ENCODE data around the gene DCDC2B.

Gene DCDC2B

DNA sequence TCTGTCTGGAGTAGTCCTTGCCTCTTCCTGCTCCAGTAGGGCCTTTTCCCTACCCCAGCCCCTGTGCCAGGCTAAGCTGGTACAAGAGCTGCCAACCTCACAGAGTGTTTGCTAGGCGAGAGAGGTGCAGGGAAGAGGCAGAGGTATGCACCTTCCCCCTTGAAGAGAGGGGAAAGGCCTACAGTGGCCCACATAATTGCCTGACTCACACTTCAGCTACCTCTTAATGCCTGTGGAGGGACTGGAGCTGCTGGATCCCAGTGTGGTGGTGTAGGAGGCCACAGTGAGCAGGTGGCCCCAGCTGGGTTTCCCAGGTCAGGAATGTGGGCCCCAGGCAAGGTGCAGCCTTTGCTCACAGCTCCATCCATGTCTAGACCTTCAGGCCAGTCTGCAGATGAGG lies 11.8 kb upstream of the DCDC2B start:
- no peak for FAIRE-seq

GRCh38 chr1:32197837-32198236 lies 11.1 kb upstream of the DCDC2B start:
- FAIRE-seq, result no peak

DNA sequence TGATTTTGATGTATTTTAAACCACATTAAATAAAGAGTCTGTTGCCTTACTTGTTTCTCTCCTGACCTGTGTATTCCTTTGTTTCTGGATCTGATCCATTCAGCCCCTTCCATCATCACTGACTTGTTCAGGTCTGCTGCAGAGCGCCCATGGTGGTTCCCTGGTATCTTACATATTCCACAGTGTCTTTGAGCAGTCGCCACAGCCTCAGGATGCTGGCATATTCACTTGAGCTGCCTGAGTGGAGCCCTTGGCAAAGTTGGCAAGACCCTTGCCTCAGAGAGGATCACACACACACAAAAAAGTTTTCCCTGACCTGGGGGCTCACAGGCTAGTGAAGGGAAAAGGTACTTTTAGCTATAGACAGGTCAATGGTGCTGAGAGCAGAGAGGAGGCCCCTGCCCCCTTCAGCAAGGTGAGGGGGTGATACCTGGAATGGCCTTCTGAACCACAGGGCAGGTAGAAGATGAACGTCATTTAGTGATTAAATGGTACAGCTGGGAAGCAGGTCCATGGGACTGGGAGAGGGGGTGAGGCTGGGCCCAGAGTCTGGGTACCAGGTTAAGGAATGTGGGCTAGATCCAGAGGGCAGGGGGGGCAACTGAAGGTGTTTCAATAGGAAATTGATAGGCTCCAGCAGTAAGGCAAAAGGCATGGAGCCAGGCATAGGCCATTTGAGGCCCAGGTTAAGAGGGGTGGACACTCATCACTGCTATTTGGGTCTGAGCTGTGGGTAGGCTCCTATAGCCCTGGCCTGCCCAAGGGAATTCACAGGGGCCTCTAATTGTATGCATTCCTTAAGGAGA lies 10.4 kb upstream of the DCDC2B start:
- FAIRE-seq, result no peak

DNA sequence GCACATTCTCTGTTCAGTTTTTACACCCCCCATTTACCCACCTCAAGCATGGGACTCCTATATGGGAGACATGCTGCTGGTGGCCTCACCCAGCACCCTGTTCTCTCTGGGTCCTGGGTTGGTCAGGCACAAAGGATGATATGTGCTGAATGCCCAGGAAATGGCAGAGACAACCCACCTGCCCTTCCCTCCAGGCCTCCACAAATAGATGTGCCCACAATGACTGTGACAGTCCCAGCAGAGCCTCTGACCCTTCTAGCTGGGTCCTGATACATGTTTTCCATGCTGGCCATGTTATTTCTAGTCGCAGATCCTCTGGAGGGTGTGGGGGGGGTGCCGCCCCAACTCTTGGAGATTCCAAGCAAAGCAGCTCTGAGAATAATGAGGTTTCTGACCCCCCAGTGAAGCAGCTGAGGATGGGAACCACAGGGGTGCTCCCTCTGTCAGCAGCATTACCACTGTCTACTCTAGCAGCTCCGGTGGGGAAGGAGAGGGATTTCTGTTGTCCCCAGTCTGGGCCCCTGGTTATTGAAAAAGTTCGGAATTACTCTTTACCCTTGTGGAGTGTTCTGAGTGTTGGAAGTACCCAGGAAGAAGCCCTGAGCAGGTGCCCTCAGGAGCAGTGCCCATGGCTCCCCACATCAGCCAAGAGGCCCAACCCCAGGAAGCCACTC lies 9.7 kb upstream of the DCDC2B start:
- no peak for FAIRE-seq

- FAIRE-seq, result no peak
Observed at GRCh38 chr1:32199717-32200072, 9.2 kb upstream of the DCDC2B start.

- peak; percentile 93 for FAIRE-seq
Observed at GRCh38 chr1:32200226-32201010, 8.5 kb upstream of the DCDC2B start, which contains the start of gene CCDC28B. CCDC28B (plus strand) TSS chr1:32200595; CDS start chr1:32201936, 1,341 bp downstream.

GRCh38 chr1:32201011-32201855 lies 7.7 kb upstream of the DCDC2B start:
- FAIRE-seq, result no peak

GRCh38 chr1:32204943-32205361 lies 3.9 kb upstream of the DCDC2B start:
- no peak for FAIRE-seq

GRCh38 chr1:32205401-32206370 lies 3.2 kb upstream of the DCDC2B start, which contains the start of gene IQCC:
IQCC (plus strand) TSS chr1:32205671; CDS start chr1:32205682, 11 bp downstream.
- FAIRE-seq, result no peak

DNA sequence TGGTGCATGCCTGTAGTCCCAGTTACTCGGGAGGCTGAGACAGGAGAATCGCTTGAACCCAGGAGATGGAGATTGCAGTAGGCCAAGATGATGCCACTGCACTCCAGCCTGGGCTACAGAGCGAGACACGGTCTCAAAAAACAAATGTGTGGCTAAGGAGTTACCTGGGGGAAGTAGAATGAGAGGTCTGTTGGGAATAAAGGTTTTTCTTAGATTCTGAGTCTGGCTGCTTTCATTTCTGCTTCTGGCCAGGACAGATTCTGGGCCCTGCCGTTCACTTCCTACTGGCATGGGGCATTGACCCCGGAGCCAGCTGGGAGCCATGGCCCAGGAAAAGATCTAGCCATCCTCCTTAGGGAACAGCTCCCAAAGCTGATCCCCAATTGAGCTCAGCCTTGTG lies 420 bp upstream of the DCDC2B start:
- no peak for FAIRE-seq

- FAIRE-seq, result peak; percentile 76
Observed at GRCh38 chr1:32215629-32216480, 7.0 kb downstream of the DCDC2B start.

DNA sequence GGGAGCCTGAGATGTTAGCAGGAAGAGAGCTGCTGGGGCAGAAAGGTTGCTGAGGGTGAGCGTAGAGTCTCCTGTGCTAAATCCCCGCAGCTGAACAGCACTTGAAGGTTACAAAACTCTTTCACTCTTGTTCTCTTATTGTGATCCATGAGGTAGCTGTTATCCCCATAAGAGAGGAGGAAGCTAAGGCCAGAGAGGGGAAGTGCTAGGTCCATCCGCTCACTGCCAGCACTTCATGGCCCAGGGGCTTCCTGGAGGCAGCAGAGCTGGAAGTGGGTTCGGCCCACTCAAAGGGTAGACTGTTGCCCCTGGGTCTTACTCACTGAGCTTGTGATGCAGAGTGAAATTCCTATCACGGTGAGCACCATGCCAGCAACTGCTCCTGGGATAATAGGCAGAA lies 7.7 kb downstream of the DCDC2B start:
- FAIRE-seq, result no peak

- FAIRE-seq, result no peak
Observed at GRCh38 chr1:32219022-32219421, 10.1 kb downstream of the DCDC2B start.

DNA sequence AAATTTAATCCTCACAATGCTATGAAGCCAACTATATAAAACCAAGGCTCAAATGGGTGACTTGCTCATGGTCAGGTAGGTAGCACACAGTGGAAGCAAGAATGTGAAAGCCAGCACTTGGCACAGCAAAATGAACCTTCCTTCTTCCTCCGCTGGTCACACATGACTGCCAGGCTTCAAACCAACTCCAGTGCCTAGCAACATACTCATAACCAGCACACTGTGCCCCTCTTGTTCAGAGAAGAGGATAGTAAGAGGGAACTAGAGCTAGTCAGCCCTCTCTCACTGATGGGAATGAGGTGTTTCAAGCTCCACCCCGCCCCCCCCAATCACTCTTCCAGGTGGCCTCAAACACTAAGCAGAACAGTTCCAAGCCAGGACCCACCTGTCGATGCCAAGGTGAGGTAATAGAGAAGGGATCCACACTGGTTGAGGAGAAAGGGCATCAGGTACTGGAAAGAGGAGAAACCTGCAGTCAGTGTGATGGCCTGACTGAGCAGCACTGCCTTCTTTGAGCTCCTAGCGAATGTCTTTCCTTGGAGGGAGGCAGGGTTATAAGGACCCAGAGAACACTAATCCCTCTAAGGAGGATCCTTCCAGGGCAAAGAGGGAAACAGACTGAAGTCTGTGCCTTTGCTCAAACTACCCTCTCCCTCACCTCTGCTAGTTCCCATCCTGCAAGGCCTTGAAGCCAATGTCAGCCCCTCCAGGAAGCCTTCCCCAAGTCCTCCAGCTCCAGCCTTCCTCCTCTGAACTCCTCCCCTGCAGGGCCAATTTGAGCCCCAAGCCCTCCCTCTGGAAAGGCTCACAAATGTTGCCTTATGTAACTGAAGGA lies 12.1 kb downstream of the DCDC2B start:
- no peak for FAIRE-seq

- FAIRE-seq, result no peak
Observed at GRCh38 chr1:32221581-32221979, 12.7 kb downstream of the DCDC2B start.

GRCh38 chr1:32221980-32222755 lies 13.3 kb downstream of the DCDC2B start, which contains the start of the genes EIF3I and TMEM234:
EIF3I (plus strand) TSS chr1:32222407; CDS start chr1:32222442, 35 bp downstream.
TMEM234 (minus strand) TSS chr1:32222353; CDS start chr1:32222322, 31 bp downstream.
- FAIRE-seq, result peak; percentile 57

DNA sequence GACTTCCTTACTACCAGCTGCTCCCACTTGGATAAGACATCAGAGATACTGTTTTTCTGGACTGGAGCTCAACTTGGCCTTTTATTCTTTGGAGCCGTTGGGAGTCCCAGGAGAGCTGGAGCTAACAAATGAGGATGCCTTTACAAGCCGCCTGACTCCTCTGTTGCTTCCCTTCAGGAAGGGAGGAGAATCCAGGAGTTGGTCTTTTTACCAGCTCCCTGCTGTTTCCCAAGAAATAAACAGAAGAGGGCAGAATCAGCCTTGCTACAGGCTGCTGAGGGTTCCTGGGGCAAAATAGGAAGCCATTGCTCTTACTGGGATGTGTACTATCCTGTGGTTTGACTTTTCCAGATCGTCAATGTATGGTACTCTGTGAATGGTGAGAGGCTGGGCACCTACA lies 14.8 kb downstream of the DCDC2B start:
- no peak for FAIRE-seq

GRCh38 chr1:32224285-32224684 lies 15.4 kb downstream of the DCDC2B start:
- no peak for FAIRE-seq

Data from G401.6 (cell line).